Mesendoderm (in vitro differentiated cells): ENCODE data around the gene TSHZ3.

ENCODE experiments used
- DNase-seq: peaks from one replicate; pipeline ENCODE4 v3.0.0; 2013
- H2AK5ac ChIP-seq: 2 replicates; pipeline ENCODE4 v1.6.1; 2013; ENCODE audit warnings: low read length, inconsistent platforms
- H2BK120ac ChIP-seq: 2 replicates; pipeline ENCODE4 v1.6.1; 2013; ENCODE audit warnings: low read depth, mild to moderate bottlenecking, low read length, moderate library complexity, mixed read lengths
- H2BK15ac ChIP-seq: replicated peaks from 2 replicates; pipeline ENCODE4 v1.6.1; 2013; ENCODE audit warnings: low read depth, mild to moderate bottlenecking, moderate library complexity
- H2BK5ac ChIP-seq: 2 replicates; pipeline ENCODE4 v1.6.1; 2013; ENCODE audit warnings: low read length, inconsistent platforms
- H3K18ac ChIP-seq: 2 replicates; pipeline ENCODE4 v1.6.1; 2013; ENCODE audit warnings: mild to moderate bottlenecking, low read length, mixed read lengths
- H3K23ac ChIP-seq: one replicate; pipeline ENCODE4 v1.6.1; 2013; ENCODE audit warnings: low read length
- H3K27ac ChIP-seq: 2 replicates; pipeline ENCODE4 v1.5.1; 2013; ENCODE audit warnings: low read depth, mild to moderate bottlenecking, inconsistent platforms, low read length, moderate library complexity
- H3K27me3 ChIP-seq: 2 replicates; pipeline ENCODE4 v1.6.1; 2013; ENCODE audit warnings: low read length, control low read depth, mild to moderate bottlenecking, inconsistent platforms; ENCODE audit not compliant: insufficient read depth, poor library complexity
- H3K36me3 ChIP-seq: 2 replicates; pipeline ENCODE4 v1.6.1; 2013; ENCODE audit warnings: low read length, inconsistent platforms; ENCODE audit not compliant: control insufficient read depth, insufficient read depth
- H3K4ac ChIP-seq: one replicate; pipeline ENCODE4 v1.6.1; 2013; ENCODE audit warnings: low read depth, mild to moderate bottlenecking, low read length, moderate library complexity
- H3K4me1 ChIP-seq: 2 replicates; pipeline ENCODE4 v1.6.1; 2013; ENCODE audit warnings: low read depth, low read length, inconsistent platforms; ENCODE audit not compliant: control insufficient read depth
- H3K4me2 ChIP-seq: 2 replicates; pipeline ENCODE4 v1.6.1; 2013; ENCODE audit warnings: low read length
- H3K4me3 ChIP-seq: 2 replicates; pipeline ENCODE4 v1.5.1; 2013; ENCODE audit warnings: mild to moderate bottlenecking, low read length
- H3K56ac ChIP-seq: one replicate; pipeline ENCODE4 v1.6.1; 2013; ENCODE audit warnings: low read length
- H3K79me1 ChIP-seq: 2 replicates; pipeline ENCODE4 v1.6.1; 2013; ENCODE audit warnings: low read length, inconsistent platforms
- H3K79me2 ChIP-seq: 2 replicates; pipeline ENCODE4 v1.6.1; 2013; ENCODE audit warnings: mild to moderate bottlenecking, low read length; ENCODE audit not compliant: control insufficient read depth, insufficient read depth
- H3K9ac ChIP-seq: 2 replicates; pipeline ENCODE4 v1.6.1; 2013; ENCODE audit warnings: low read length, inconsistent platforms
- H4K5ac ChIP-seq: one replicate; pipeline ENCODE4 v1.6.1; 2013; ENCODE audit warnings: low read length
- H4K8ac ChIP-seq: one replicate; pipeline ENCODE4 v1.6.1; 2013; ENCODE audit warnings: low read depth, mild to moderate bottlenecking, control low read depth, low read length, moderate library complexity
- WGBS: extraction: QIAGEN DNeasy Blood & Tissue Kit; methylation state at CpG from one replicate; pipeline ENCODE4 v1.1.7; 2013; ENCODE audit warnings: low lambda C conversion rate, missing lambda C conversion rate; ENCODE audit not compliant: insufficient coverage; ENCODE audit errors: extremely low coverage; 5-methylcytosine and 5-hydroxymethylcytosine counted together

The TSHZ3 gene

DNA sequence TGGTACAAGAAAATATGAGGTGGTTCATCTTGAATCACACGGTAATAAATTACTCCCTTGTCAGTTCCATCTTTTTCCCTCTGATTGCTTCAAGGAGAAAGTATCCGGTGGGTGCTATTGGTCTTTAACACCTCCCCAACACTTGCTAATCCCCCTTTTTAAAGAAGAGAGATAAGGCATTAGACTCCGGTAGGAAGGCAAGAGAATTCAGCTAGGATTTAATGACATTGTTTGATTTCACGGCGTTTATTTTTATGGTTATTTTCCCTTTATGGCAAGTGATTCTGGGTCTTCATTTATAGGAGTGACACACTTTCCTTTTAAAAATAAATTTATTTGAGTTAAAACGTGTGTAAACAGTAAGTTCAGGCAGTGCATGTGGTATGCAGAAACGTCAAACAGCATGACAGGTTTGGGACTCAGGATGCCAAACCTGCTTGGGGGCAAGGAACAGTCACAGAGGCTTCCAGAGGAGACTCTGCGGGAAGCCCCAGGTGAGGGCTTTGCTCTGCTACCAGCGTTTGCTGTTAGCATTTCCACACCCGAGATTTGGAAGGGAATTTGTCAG lies 36.5 kb downstream of the TSHZ3 start:
- H3K23ac ChIP-seq: no peak overlapping the region
- H4K8ac ChIP-seq: no peak overlapping the region
- no peak overlapping the region for H3K27ac ChIP-seq
- H2AK5ac ChIP-seq: no peak overlapping the region
- no peak overlapping the region for H3K56ac ChIP-seq
- H3K36me3 ChIP-seq: no peaks in the 10 kb centered on the region
- no peak overlapping the region for H4K5ac ChIP-seq
- H3K18ac ChIP-seq: no peak overlapping the region
- H2BK5ac ChIP-seq: no peak overlapping the region
- no CpG with 5 or more reads among the region's 10 CpGs for WGBS
- no peaks in the 10 kb centered on the region for H3K27me3 ChIP-seq
- no peak overlapping the region for H3K4ac ChIP-seq
- no peak overlapping the region for H2BK120ac ChIP-seq
- peaks cover 6% of the 10 kb centered on the region for H3K4me1 ChIP-seq
- no peak overlapping the region for H3K4me3 ChIP-seq
- DNase-seq: no peak
- H3K9ac ChIP-seq: no peak overlapping the region
- no peak overlapping the region for H3K4me2 ChIP-seq
- no peak overlapping the region for H2BK15ac ChIP-seq
- peaks cover 6% of the 10 kb centered on the region for H3K79me2 ChIP-seq
- H3K79me1 ChIP-seq: peaks cover 9% of the 10 kb centered on the region

DNA sequence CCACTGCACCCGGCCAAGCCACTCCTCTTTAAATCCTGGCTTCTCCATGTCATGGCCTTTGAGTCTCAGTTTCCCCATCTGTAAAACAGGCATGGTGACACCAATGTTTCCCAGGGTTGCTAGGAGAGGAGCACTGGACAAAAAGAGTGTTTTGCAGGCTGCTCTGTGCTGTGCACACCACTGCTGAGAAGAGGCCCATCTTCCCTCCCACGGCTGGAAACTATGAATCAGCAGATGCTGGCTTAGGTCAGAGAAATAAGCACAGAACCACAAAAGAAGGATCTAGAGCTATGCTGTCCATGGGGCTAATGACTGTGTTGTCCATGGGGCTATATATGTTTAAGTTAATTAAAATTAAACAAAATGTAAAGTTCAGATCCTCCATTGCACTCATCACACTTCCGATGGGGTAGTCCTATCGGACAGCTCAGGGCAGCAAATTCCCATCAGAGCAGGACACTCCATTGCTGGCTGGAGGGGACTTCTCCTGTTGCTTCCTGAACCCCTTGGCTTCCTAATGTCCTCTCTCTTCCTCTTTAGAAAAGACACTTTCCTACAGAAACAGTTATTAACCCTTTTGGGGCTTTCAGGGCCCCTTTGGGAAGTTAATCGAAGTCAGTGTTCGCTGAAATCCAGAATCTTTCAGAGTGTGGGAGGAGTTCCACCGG lies 37.1 kb downstream of the TSHZ3 start:
- DNase-seq: no peak
- no peak overlapping the region for H2AK5ac ChIP-seq
- WGBS: no CpG with 5 or more reads among the region's 7 CpGs
- peaks cover 2% of the 10 kb centered on the region for H3K79me2 ChIP-seq
- no peak overlapping the region for H3K9ac ChIP-seq
- no peak overlapping the region for H3K56ac ChIP-seq
- no peak overlapping the region for H4K8ac ChIP-seq
- no peak overlapping the region for H2BK15ac ChIP-seq
- no peak overlapping the region for H3K27ac ChIP-seq
- no peaks in the 10 kb centered on the region for H3K36me3 ChIP-seq
- no peak overlapping the region for H2BK120ac ChIP-seq
- no peak overlapping the region for H4K5ac ChIP-seq
- no peak overlapping the region for H2BK5ac ChIP-seq
- H3K4ac ChIP-seq: no peak overlapping the region
- H3K4me3 ChIP-seq: no peak overlapping the region
- H3K18ac ChIP-seq: no peak overlapping the region
- no peak overlapping the region for H3K4me2 ChIP-seq
- H3K27me3 ChIP-seq: no peaks in the 10 kb centered on the region
- H3K4me1 ChIP-seq: peaks cover 2% of the 10 kb centered on the region
- peaks cover 7% of the 10 kb centered on the region for H3K79me1 ChIP-seq
- no peak overlapping the region for H3K23ac ChIP-seq

DNA sequence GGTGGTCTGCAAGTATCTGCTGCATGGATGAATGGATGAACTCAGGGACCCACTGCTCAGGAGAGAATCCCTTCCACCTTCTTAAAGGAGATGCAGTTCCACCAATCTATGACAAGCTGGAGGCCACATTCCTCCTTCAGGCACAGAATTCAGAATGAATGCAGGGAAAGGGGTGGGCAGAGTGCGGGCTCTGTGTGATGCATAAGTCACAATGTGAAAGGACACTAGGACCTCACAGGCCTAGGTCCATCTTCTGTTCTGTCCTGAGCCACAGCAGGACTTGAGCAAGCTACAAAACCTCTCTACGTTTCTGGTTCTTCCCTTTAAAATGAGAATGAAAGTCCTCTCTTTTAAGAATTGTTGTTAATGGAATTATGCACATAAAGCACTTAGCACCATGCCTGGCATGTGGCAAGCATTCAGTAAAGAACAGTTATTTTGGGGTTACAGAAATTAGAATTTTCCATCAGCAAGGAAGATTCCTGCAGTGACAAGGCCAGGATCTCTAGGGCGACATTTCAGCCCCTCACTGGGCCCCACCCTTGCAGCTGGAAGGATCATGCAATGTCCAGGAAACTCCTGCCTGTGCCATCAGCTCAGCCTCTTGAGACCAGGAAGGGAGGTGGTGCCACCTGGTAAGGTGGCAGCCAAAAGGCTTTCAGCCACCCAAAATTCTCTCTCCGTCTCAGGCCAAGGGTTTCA lies 38.7 kb downstream of the TSHZ3 start:
- no peaks in the 10 kb centered on the region for H3K36me3 ChIP-seq
- no peak overlapping the region for H3K27ac ChIP-seq
- H3K23ac ChIP-seq: no peak overlapping the region
- H3K79me1 ChIP-seq: peaks cover 9% of the 10 kb centered on the region
- H3K18ac ChIP-seq: no peak overlapping the region
- H4K5ac ChIP-seq: no peak overlapping the region
- no peak overlapping the region for H3K56ac ChIP-seq
- no peak overlapping the region for H3K4me2 ChIP-seq
- no peak overlapping the region for H3K4me3 ChIP-seq
- WGBS: no CpG with 5 or more reads among the region's 4 CpGs
- H3K4me1 ChIP-seq: no peaks in the 10 kb centered on the region
- H2AK5ac ChIP-seq: no peak overlapping the region
- no peak for DNase-seq
- no peak overlapping the region for H2BK120ac ChIP-seq
- peaks cover 2% of the 10 kb centered on the region for H3K79me2 ChIP-seq
- H4K8ac ChIP-seq: no peak overlapping the region
- no peak overlapping the region for H2BK5ac ChIP-seq
- no peak overlapping the region for H3K9ac ChIP-seq
- H3K27me3 ChIP-seq: no peaks in the 10 kb centered on the region
- H2BK15ac ChIP-seq: no peak overlapping the region
- no peak overlapping the region for H3K4ac ChIP-seq

DNA sequence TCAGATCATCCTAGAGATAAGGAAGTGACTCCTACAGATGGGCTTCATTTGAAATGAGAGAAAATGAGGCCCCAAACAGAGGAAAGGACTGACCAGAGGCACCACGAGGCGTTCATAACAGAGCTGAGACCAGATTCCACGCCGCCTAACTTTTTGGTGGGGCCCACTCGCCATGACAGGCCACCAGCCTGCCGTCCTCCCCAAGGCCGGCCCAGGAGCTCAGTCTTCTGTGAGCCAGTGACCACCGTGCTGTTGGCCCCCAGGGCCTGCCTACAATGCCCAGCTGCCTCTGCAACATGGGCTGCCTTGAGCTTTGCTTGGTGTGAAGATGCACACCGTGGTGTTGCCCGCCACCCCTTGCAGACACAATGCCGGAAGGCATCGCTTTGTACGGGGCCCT lies 40.5 kb downstream of the TSHZ3 start:
- H3K4me1 ChIP-seq: no peaks in the 10 kb centered on the region
- H3K79me1 ChIP-seq: peaks cover 7% of the 10 kb centered on the region
- H2BK5ac ChIP-seq: no peak overlapping the region
- no peak overlapping the region for H4K5ac ChIP-seq
- no peaks in the 10 kb centered on the region for H3K36me3 ChIP-seq
- no peak overlapping the region for H2BK120ac ChIP-seq
- no peak overlapping the region for H3K4ac ChIP-seq
- WGBS: no CpG with 5 or more reads among the region's 13 CpGs
- H3K27me3 ChIP-seq: no peaks in the 10 kb centered on the region
- H3K23ac ChIP-seq: no peak overlapping the region
- no peak for DNase-seq
- no peak overlapping the region for H3K4me3 ChIP-seq
- H2BK15ac ChIP-seq: no peak overlapping the region
- H3K4me2 ChIP-seq: no peak overlapping the region
- H3K9ac ChIP-seq: no peak overlapping the region
- no peak overlapping the region for H4K8ac ChIP-seq
- H3K79me2 ChIP-seq: peaks cover 2% of the 10 kb centered on the region
- no peak overlapping the region for H3K18ac ChIP-seq
- no peak overlapping the region for H3K56ac ChIP-seq
- H2AK5ac ChIP-seq: no peak overlapping the region
- no peak overlapping the region for H3K27ac ChIP-seq

DNA sequence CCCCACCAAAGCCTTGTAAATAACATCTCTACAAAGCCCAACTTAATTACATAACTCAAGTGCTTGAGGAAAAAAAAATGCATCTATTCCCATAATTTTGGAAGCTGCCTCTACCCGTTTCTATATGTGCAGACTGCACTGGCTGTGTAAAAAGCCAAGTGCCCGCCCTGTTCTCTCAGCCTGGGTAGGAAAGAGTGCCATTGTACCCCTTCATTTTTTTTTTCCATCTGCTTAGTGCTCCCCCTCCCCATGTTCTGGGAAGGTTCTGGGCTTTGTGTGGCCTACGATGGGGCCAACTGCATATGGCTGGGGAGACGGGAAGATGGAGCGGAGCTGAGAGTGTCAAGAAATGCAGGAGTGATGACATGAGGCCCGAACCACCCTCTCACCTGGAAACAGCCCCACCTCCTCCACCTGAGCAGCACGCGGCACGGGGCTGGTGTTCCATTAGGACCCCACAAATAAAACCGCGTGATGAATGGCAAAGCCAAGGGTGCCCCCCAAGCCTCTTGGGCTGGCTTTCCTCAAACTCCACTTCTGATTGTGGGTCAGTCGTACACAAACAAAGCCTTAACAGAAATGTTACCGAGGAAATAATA lies 42.1 kb downstream of the TSHZ3 start:
- H2BK15ac ChIP-seq: no peak overlapping the region
- no CpG with 5 or more reads among the region's 13 CpGs for WGBS
- no peak overlapping the region for H3K4me2 ChIP-seq
- no peak overlapping the region for H4K5ac ChIP-seq
- H3K4ac ChIP-seq: no peak overlapping the region
- no peak overlapping the region for H3K4me3 ChIP-seq
- H2AK5ac ChIP-seq: no peak overlapping the region
- no peak overlapping the region for H2BK120ac ChIP-seq
- peaks cover 5% of the 10 kb centered on the region for H3K79me1 ChIP-seq
- DNase-seq: no peak
- no peak overlapping the region for H3K27ac ChIP-seq
- no peak overlapping the region for H3K56ac ChIP-seq
- no peaks in the 10 kb centered on the region for H3K4me1 ChIP-seq
- H3K27me3 ChIP-seq: no peaks in the 10 kb centered on the region
- H3K9ac ChIP-seq: no peak overlapping the region
- H3K23ac ChIP-seq: no peak overlapping the region
- H2BK5ac ChIP-seq: no peak overlapping the region
- peaks cover 2% of the 10 kb centered on the region for H3K79me2 ChIP-seq
- no peak overlapping the region for H3K18ac ChIP-seq
- no peaks in the 10 kb centered on the region for H3K36me3 ChIP-seq
- no peak overlapping the region for H4K8ac ChIP-seq
